Thoracic aorta (tissue), 2 donors: ENCODE measurements around the gene ENOX1. TPM values are rescaled to one million over a fixed set of nuclear protein-coding genes. Genes with fewer than 3 reads are reported as not detected.

ENCODE experiments used
- ATAC-seq: fragments of 150-250 bp; one replicate; pipeline ENCODE4 v1.8.0; 2017; ENCODE audit warnings: low read depth; ENCODE audit not compliant: insufficient number of reproducible peaks, low FRiP score
- DNase-seq: peaks from one replicate; pipeline ENCODE4 v3.0.0-alpha.2; 2020; ENCODE audit warnings: low spot score
- H3K27ac ChIP-seq, 2 donors: fragments of 200-600 bp; sonication (generic); 1 replicate in 1 of 2; 2 replicates in 1 of 2; pipeline ENCODE4 v1.5.1; 2016; ENCODE audit warnings: mild to moderate bottlenecking in 2 of 2, moderate library complexity in 2 of 2
- H3K27me3 ChIP-seq: fragments of 200-600 bp; sonication (generic); replicated peaks from 2 replicates; pipeline ENCODE4 v1.6.0; 2016; ENCODE audit warnings: mild to moderate bottlenecking; ENCODE audit not compliant: insufficient read depth
- H3K36me3 ChIP-seq: fragments of 200-600 bp; sonication (generic); one replicate; pipeline ENCODE4 v1.5.1; 2016
- H3K4me1 ChIP-seq, 2 donors: fragments of 200-600 bp; sonication (generic); 1 replicate in 1 of 2; 2 replicates in 1 of 2; pipeline versions ENCODE4 v1.5.1 to v1.6.0; 2016; ENCODE audit warnings: low read depth in 2 of 2, mild to moderate bottlenecking in 1 of 2; ENCODE audit not compliant: control insufficient read depth in 1 of 2
- H3K4me3 ChIP-seq: fragments of 200-600 bp; sonication (generic); 2 replicates; pipeline ENCODE4 v1.5.1; 2016; ENCODE audit warnings: mild to moderate bottlenecking
- H3K9me3 ChIP-seq: fragments of 200-600 bp; sonication (generic); 2 replicates; pipeline ENCODE4 v1.5.1; 2016
- CTCF ChIP-seq: fragments of 200-600 bp; sonication (generic); IDR thresholded peaks from one replicate; pipeline ENCODE4 v1.5.1; 2019; ENCODE audit warnings: antibody characterized with exemption
- total RNA-seq, 2 donors: library from RNA; depleted of rRNA; stranded (reverse); fragments of >200 nt; gene quantifications; one replicate each; pipeline versions ENCODE4 v1.1.0 to v1.2.3, GENCODE V29; 2016

ENOX1 gene
- total RNA-seq, 2 donors from 2014 or later = 0.41 to 2.3 TPM

- Histone ChIP-seq H3K27ac (no peak overlapping the region), H3K9me3 (no peaks in the 10 kb centered on the region), H3K4me3 (no peak overlapping the region), H3K4me1 (no peaks in the 10 kb centered on the region), H3K36me3 (no peaks in the 10 kb centered on the region), H3K27me3 (no peaks in the 10 kb centered on the region)
- ATAC-seq (no peak), DNase-seq (no peak)
- no peak for TF ChIP-seq CTCF
Observed at GRCh38 chr13:43397111-43397510, 389.7 kb downstream of the ENOX1 start.

GRCh38 chr13:43391036-43391435 is 395.7 kb downstream of the ENOX1 start:
- Histone ChIP-seq H3K4me3 (no peak overlapping the region), H3K9me3 (no peaks in the 10 kb centered on the region), H3K27me3 (no peaks in the 10 kb centered on the region), H3K36me3 (no peaks in the 10 kb centered on the region), H3K4me1 (no peaks in the 10 kb centered on the region), H3K27ac (no peak overlapping the region)
- no peak for DNase-seq
- no peak for TF ChIP-seq CTCF
- no peak for ATAC-seq

GRCh38 chr13:43390619-43391018 is 396.2 kb downstream of the ENOX1 start:
- DNase-seq (no peak), ATAC-seq (no peak)
- no peaks in the 10 kb centered on the region for H3K9me3 ChIP-seq
- H3K36me3 ChIP-seq = no peaks in the 10 kb centered on the region
- no peaks in the 10 kb centered on the region for H3K27me3 ChIP-seq
- no peak overlapping the region for H3K4me3 ChIP-seq
- no peak for TF ChIP-seq CTCF
- no peaks in the 10 kb centered on the region for H3K4me1 ChIP-seq
- H3K27ac ChIP-seq = no peak overlapping the region

GRCh38 chr13:43389983-43390382 is 396.8 kb downstream of the ENOX1 start:
- no peak overlapping the region for H3K27ac ChIP-seq
- TF ChIP-seq CTCF = no peak
- no peak overlapping the region for H3K4me3 ChIP-seq
- H3K9me3 ChIP-seq = no peaks in the 10 kb centered on the region
- no peaks in the 10 kb centered on the region for H3K4me1 ChIP-seq
- H3K36me3 ChIP-seq = no peaks in the 10 kb centered on the region
- no peaks in the 10 kb centered on the region for H3K27me3 ChIP-seq
- DNase-seq = no peak
- no peak for ATAC-seq

GRCh38 chr13:43389573-43389972 is 397.2 kb downstream of the ENOX1 start:
- no peaks in the 10 kb centered on the region for H3K36me3 ChIP-seq
- H3K27me3 ChIP-seq = no peaks in the 10 kb centered on the region
- no peak for ATAC-seq
- no peaks in the 10 kb centered on the region for H3K9me3 ChIP-seq
- no peak for TF ChIP-seq CTCF
- H3K4me1 ChIP-seq = no peaks in the 10 kb centered on the region
- no peak for DNase-seq
- no peak overlapping the region for H3K4me3 ChIP-seq
- no peak overlapping the region for H3K27ac ChIP-seq
